Activated CD8-positive, alpha-beta memory T cell treated with anti-CD3 and anti-CD28 coated beads for 48 hours (primary cell): ENCODE data around the gene MRGPRE.

Source experiments
- DNase-seq, 3 experiments: peaks; one replicate each; pipeline ENCODE4 v3.0.0-alpha.2; 2020; ENCODE audit warnings: low read depth in 2 of 3, low spot score in 2 of 3

MRGPRE gene

GRCh38 chr11:3197878-3198528 is 34.2 kb downstream of the MRGPRE start:
- no peak for DNase-seq

GRCh38 chr11:3197044-3197695 is 35.0 kb downstream of the MRGPRE start:
- no peak for DNase-seq

GRCh38 chr11:3196161-3197043 is 35.8 kb downstream of the MRGPRE start:
- no peak for DNase-seq

GRCh38 chr11:3195251-3196160 is 36.7 kb downstream of the MRGPRE start:
- no peak for DNase-seq

- no peak for DNase-seq
Measured at GRCh38 chr11:3194016-3194816, 38.0 kb downstream of the MRGPRE start.

GRCh38 chr11:3193373-3194015 is 38.7 kb downstream of the MRGPRE start:
- DNase-seq, result no peak

GRCh38 chr11:3192511-3193372 is 39.5 kb downstream of the MRGPRE start:
- DNase-seq, result no peak

- DNase-seq, result no peak
Measured at GRCh38 chr11:3191586-3192324, 40.5 kb downstream of the MRGPRE start.

- no peak for DNase-seq
Measured at GRCh38 chr11:3190600-3190999, 41.6 kb downstream of the MRGPRE start.

GRCh38 chr11:3189886-3190583 is 42.2 kb downstream of the MRGPRE start:
- no peak for DNase-seq

- DNase-seq, result no peak
Measured at GRCh38 chr11:3189196-3189843, 42.9 kb downstream of the MRGPRE start.

GRCh38 chr11:3188496-3189195 is 43.6 kb downstream of the MRGPRE start:
- no peak for DNase-seq

- no peak for DNase-seq
Measured at GRCh38 chr11:3186166-3186953, 45.9 kb downstream of the MRGPRE start.

GRCh38 chr11:3184732-3185347 is 47.4 kb downstream of the MRGPRE start:
- no peak for DNase-seq

- DNase-seq, result no peak
Measured at GRCh38 chr11:3183523-3183922, 48.7 kb downstream of the MRGPRE start.
